GM19372 (cell line): ENCODE measurements around the gene MACROD2.

ENCODE experiments used
- ATAC-seq: cut with Tn5 transposase; IDR thresholded peaks from one replicate; pipeline ENCODE4 v1.9.1; 2021; ENCODE audit warnings: mild to moderate bottlenecking, low read depth, moderate library complexity; ENCODE audit not compliant: unreplicated experiment

Gene MACROD2

GRCh38 chr20:15916623-15917022, 1921.3 kb downstream of the MACROD2 start:
- no peak for ATAC-seq

GRCh38 chr20:15917283-15917682, 1922.0 kb downstream of the MACROD2 start:
- ATAC-seq = no peak

- no peak for ATAC-seq
Observed at GRCh38 chr20:15918631-15919030, 1923.3 kb downstream of the MACROD2 start.

GRCh38 chr20:15919118-15919517, 1923.8 kb downstream of the MACROD2 start:
- no peak for ATAC-seq

- no peak for ATAC-seq
Observed at GRCh38 chr20:15921930-15922329, 1926.6 kb downstream of the MACROD2 start.

- no peak for ATAC-seq
Observed at GRCh38 chr20:15922556-15922955, 1927.2 kb downstream of the MACROD2 start.

- peak; percentile 55 for ATAC-seq
Observed at GRCh38 chr20:15923030-15923776, 1927.9 kb downstream of the MACROD2 start.

- no peak for ATAC-seq
Observed at GRCh38 chr20:15924556-15924955, 1929.2 kb downstream of the MACROD2 start.

- ATAC-seq = no peak
Observed at GRCh38 chr20:15925376-15925775, 1930.1 kb downstream of the MACROD2 start.

- no peak for ATAC-seq
Observed at GRCh38 chr20:15927893-15928650, 1932.8 kb downstream of the MACROD2 start.

- ATAC-seq = no peak
Observed at GRCh38 chr20:15928946-15929345, 1933.6 kb downstream of the MACROD2 start.

- no peak for ATAC-seq
Observed at GRCh38 chr20:15930311-15931305, 1935.3 kb downstream of the MACROD2 start.

- ATAC-seq = no peak
Observed at GRCh38 chr20:15931897-15932296, 1936.6 kb downstream of the MACROD2 start.

GRCh38 chr20:15937179-15937578, 1941.9 kb downstream of the MACROD2 start:
- ATAC-seq = peak; percentile 87

- ATAC-seq = no peak
Observed at GRCh38 chr20:15938847-15939246, 1943.5 kb downstream of the MACROD2 start.

GRCh38 chr20:15940127-15940526, 1944.8 kb downstream of the MACROD2 start:
- ATAC-seq = no peak

- no peak for ATAC-seq
Observed at GRCh38 chr20:15942130-15942529, 1946.8 kb downstream of the MACROD2 start.

- no peak for ATAC-seq
Observed at GRCh38 chr20:15945289-15945688, 1950.0 kb downstream of the MACROD2 start.

GRCh38 chr20:15949391-15949790, 1954.1 kb downstream of the MACROD2 start:
- ATAC-seq = no peak

GRCh38 chr20:15951658-15952057, 1956.3 kb downstream of the MACROD2 start:
- ATAC-seq = no peak

- ATAC-seq = no peak
Observed at GRCh38 chr20:15958142-15958541, 1962.8 kb downstream of the MACROD2 start.
